Stimulated activated effector memory CD8-positive, alpha-beta T cell treated with anti-CD3 and anti-CD28 coated beads, Interleukin-12 subunit alpha, Interleukin-12 subunit beta, amount 100 ng/mL, for 72 hours (primary cell): ENCODE results near the gene PDE11A.
A peak's percentile ranks its signal among the peaks of the same experiment; 100 is the strongest.

Source experiments
- ATAC-seq: fragments of 150-1000 bp; cut with Tn5 transposase; 2 replicates; pipeline ENCODE4 v1.10.0; 2021
- DNase-seq, 2 donors: peaks; one replicate each; pipeline ENCODE4 v3.0.0; 2021 to 2022; ENCODE audit warnings: low spot score in 2 of 2
- H3K27ac Mint-ChIP-seq: one replicate; pipeline ENCODE4 v1.8.0; 2022; ENCODE audit warnings: mild to moderate bottlenecking, mixed read lengths
- H3K36me3 Mint-ChIP-seq: one replicate; pipeline ENCODE4 v1.8.0; 2022; ENCODE audit warnings: mild to moderate bottlenecking, mixed read lengths
- H3K4me1 Mint-ChIP-seq: one replicate; pipeline ENCODE4 v1.8.0; 2022; ENCODE audit warnings: mixed read lengths
- H3K4me3 Mint-ChIP-seq: one replicate; pipeline ENCODE4 v1.8.0; 2022; ENCODE audit warnings: mild to moderate bottlenecking, mixed read lengths
- H3K9me3 Mint-ChIP-seq: one replicate; pipeline ENCODE4 v1.8.0; 2022; ENCODE audit warnings: mixed read lengths

The PDE11A gene

DNA sequence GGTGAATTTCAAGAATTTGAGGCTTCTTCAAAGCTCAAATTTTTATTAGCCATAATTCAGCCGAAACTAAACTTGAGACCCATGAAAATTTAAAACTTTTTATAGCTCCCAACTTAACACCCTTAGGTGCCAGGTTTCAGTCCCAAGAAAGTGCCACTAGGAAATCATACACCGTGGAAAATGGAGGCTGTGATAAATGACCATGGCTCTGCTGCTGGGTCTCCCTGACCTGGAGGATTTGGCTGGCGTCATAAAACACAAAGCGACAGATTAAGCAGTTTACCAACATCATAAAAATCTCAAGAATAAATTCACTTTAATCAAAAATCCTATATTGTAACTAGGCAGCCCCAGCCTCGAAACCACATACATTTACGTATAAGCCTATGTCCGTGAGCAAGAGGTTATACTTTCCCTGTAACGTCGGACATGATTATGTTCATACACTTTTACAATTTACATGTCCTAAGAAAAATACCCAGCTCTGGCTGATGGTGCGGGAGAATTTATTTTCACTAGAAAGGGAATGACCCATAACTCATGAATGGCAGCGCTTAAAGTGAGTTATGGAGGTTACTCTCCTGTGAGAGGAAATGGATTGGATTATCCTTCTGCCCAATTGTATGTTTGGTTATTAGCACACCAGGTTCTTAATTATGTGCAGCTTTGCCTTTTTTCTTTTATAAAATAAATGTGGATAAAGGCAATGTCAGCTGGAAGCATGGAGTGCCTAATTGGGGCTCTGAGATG is 350.6 kb downstream of the PDE11A start:
- Mint-ChIP-seq H3K4me3 (no peak overlapping the region), H3K4me1 (no peaks in the 10 kb centered on the region), H3K9me3 (no peaks in the 10 kb centered on the region), H3K27ac (no peak overlapping the region), H3K36me3 (no peaks in the 10 kb centered on the region)
- DNase-seq = no peak
- ATAC-seq = no peak

DNA sequence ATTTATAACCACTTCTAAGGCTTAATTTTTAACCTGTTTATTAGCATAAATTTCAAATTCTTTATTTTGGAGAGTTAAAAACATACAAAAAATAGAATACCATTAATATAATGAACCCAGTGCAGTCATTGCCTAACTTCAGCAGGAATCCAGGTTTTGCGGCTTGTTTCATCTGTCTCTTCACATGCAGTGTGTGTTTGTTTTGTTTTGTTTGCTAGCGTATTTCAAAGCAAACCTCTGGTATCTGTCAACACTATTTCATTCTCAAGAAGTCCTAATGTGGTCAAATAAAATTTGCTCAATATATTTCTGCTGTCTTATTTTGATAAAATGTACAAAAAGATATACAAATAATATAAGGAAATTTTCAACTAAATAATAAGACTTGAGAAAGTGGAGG is 351.5 kb downstream of the PDE11A start:
- H3K9me3 Mint-ChIP-seq = no peaks in the 10 kb centered on the region
- ATAC-seq = no peak

DNA sequence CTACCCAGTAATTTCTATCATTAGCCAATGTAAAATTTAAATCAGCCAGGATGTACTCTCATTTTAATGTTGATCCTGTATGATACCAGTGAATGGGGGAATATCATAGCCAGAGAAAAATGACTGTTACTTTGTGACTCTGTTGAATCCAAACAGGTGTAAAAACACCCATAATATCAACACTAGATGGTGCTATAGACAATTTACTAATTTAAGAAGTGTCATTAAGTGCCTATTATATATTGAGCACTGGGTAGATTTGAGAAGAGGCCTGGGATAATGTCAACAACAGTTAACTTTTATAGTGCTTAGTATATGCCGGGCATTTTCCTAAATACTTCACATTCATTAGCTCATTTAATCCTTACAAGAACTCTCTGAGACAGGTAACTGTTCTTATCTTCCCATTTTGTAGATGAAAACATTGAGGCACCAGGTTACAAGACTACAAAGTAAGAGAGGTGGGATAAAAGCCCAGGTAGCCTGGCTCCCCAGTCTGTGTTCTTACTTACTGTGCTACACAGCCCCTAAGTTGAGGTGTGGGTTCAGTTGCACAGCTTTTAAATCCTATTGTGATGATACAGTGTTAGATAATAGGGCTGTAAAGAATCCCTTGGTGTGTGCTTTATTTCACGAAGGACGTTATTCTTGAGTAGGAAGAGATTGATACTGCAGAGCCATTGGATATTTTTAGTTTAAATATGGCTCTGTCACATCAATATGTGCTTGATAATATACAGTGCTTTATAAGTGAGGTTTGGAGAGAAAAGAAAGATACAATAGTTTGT is 354.6 kb downstream of the PDE11A start:
- no peaks in the 10 kb centered on the region for H3K36me3 Mint-ChIP-seq
- ATAC-seq = no peak
- H3K4me3 Mint-ChIP-seq = no peak overlapping the region
- H3K4me1 Mint-ChIP-seq = no peaks in the 10 kb centered on the region
- DNase-seq = no peak
- H3K27ac Mint-ChIP-seq = no peak overlapping the region
- no peaks in the 10 kb centered on the region for H3K9me3 Mint-ChIP-seq

More for the DNA sequence above, 351.5 kb downstream of the PDE11A start:
- Mint-ChIP-seq H3K36me3 (no peaks in the 10 kb centered on the region), H3K4me3 (no peak overlapping the region), H3K4me1 (no peaks in the 10 kb centered on the region), H3K27ac (no peak overlapping the region)
- no peak for DNase-seq

DNA sequence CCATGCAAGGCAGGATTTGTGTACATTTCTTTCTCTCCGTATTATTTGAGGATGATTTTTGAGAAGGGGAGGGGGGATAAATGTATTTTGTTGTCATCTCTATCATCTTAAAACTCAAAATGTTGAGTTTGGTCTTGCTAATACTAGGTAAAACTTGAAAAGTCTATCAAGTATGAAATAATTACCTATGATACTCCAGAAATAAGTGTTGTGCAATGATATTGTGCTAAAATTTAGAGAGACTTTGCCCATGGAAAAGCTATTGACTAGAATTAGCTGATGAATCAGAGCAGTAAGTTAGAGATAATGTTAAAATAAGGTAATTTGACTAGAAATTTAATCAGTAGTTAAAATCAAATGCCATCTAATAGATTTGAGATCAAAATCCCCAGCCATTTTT is 356.1 kb downstream of the PDE11A start:
- Mint-ChIP-seq H3K4me1 (no peaks in the 10 kb centered on the region), H3K9me3 (no peaks in the 10 kb centered on the region), H3K4me3 (no peak overlapping the region), H3K36me3 (no peaks in the 10 kb centered on the region), H3K27ac (no peak overlapping the region)
- DNase-seq (no peak), ATAC-seq (no peak)

DNA sequence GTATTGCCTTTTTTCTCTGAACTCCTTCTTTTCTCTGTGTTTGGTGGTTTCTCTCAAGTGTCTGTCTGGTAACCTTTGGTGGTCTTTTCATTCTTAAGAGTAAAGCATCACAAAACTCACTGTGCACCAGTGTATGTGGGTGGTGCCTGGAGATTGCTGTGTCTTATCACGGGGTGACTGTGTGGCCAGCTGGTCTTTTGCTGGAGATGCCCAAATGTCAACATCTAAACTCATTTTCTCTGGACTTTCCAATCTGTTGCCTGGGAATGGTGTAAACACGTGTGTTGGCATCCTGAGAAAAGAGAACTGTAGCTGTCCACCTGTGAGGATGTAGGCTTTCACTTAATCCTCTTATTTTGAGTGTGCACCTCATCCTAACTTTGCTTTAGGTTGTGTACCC is 356.8 kb downstream of the PDE11A start:
- no peak overlapping the region for H3K4me3 Mint-ChIP-seq
- DNase-seq = no peak
- H3K27ac Mint-ChIP-seq = no peak overlapping the region
- H3K36me3 Mint-ChIP-seq = no peaks in the 10 kb centered on the region
- ATAC-seq = no peak
- no peaks in the 10 kb centered on the region for H3K9me3 Mint-ChIP-seq
- H3K4me1 Mint-ChIP-seq = no peaks in the 10 kb centered on the region

DNA sequence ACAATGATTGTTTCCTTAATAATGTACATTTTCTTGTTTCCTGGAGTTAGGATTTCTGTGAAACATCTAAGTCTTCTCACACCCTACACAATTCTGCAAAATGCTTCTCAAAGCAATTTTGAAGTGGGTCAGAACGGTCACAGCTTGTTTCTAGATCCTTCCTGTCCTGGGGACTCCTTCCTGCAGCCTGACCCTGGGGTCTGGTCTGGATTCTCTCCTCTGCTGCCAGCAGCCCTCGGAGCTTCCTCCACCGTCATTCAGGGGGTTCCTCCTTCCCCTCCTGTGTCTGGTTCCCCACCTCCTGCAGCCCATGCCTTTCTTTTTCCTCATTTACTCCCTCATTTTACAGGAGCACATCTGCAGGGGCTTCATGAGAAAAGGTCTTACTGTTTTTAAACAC is 357.9 kb downstream of the PDE11A start:
- DNase-seq (no peak), ATAC-seq (no peak)
- Mint-ChIP-seq H3K4me3 (no peak overlapping the region), H3K27ac (no peak overlapping the region), H3K4me1 (no peaks in the 10 kb centered on the region), H3K36me3 (no peaks in the 10 kb centered on the region), H3K9me3 (no peaks in the 10 kb centered on the region)

DNA sequence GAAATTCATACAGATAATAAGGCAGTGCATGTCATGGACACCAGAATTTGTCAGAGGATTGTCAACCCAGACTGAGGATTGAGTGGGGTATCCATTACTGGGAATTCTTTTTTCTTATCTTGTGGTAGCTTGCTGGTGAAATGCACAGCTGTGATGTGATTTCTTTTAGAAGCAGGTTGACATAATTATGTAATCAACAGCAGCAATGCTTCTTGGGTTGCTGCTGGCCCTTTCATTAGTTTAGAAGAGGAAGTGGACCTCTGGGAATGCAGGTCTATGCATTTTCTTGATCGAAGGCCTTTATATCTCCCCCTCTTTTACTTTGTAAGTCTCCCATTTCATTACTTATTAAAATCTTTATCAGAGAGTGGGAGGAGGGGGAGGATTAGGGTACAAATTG is 360.1 kb downstream of the PDE11A start:
- DNase-seq = no peak
- H3K27ac Mint-ChIP-seq = no peak overlapping the region
- no peaks in the 10 kb centered on the region for H3K4me1 Mint-ChIP-seq
- no peak overlapping the region for H3K4me3 Mint-ChIP-seq
- H3K9me3 Mint-ChIP-seq = no peaks in the 10 kb centered on the region
- ATAC-seq = no peak
- no peaks in the 10 kb centered on the region for H3K36me3 Mint-ChIP-seq

DNA sequence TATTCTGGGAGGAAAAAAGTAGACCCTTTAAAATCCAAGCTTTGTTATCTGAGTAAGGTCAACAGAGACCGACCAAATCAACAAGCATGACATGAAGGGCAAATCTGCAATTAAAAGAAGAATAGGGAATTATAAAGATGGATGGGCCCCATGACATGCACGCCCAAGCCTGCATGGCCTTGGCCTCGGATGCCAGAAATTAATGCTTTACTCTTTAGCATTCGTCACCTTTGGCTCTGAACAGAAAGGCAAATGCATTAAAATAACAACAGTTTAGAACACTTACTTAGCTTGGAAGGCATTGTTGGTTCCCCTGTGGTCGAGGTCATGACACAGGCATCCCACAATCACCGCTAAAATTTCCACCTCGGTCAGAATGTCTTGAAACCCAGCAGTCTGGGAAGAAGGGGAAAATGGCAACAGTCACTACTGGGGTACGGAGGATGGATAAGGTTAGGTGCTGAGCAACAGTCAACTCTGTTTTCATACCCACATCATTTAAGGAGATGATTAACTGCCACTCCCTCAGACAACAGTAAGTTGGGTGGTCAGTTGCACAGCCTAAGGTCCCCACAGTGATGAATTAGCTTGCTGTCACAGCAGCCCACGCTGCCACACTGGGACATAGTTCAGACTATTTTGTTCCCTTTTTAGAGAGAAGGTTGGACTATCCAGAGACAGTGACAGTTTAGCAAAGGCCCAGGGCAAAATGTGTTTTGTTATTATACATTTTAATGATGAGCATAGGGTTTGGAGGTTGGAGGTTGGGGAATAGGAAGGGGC is 360.9 kb downstream of the PDE11A start:
- H3K36me3 Mint-ChIP-seq = no peaks in the 10 kb centered on the region
- DNase-seq (no peak), ATAC-seq (peak; percentile 31)
- no peak overlapping the region for H3K27ac Mint-ChIP-seq
- H3K9me3 Mint-ChIP-seq = no peaks in the 10 kb centered on the region
- H3K4me1 Mint-ChIP-seq = no peaks in the 10 kb centered on the region
- no peak overlapping the region for H3K4me3 Mint-ChIP-seq

DNA sequence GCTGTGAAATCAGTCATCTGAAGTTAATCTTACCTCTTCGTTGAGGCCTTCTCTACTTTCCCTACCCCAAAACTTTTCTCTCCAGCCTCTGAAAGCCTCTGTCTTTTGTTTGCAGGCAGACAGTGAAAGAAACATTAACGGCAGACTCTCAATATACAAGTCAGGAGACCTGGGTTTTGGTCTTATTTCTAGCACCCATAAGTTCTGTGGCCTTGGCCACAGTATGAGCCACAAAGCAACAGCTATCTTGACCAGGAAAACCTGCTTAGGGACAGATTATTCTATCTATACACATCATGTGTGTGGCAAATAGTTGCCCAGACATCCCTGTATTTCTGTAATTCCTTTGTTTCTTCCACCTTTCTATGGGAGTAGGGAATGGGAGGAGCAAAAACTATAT is 361.7 kb downstream of the PDE11A start:
- no peaks in the 10 kb centered on the region for H3K36me3 Mint-ChIP-seq
- no peak for DNase-seq
- no peak for ATAC-seq
- H3K4me3 Mint-ChIP-seq = no peak overlapping the region
- no peaks in the 10 kb centered on the region for H3K4me1 Mint-ChIP-seq
- H3K27ac Mint-ChIP-seq = no peak overlapping the region
- H3K9me3 Mint-ChIP-seq = no peaks in the 10 kb centered on the region

DNA sequence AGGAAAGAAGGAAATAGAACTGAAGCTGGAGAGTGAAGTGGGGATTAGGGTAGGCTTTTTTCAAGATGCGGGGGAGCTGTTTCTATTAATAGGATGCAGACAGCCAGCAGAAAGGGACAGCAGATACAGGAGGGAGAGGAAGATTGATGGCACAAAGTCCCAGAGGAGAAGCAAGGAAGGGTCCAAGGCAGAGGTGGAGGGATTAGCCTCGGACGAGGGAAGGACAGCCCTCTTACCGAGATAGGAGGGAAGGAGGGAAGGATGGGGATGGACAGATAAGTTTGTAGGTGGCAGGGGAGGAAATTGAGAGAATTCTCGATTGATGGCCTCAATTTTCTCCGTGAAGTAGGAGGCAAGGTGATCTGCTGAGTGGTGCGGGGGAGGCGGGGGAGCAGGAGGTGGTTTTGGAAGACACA is 362.6 kb downstream of the PDE11A start:
- DNase-seq = no peak
- Mint-ChIP-seq H3K36me3 (no peaks in the 10 kb centered on the region), H3K9me3 (no peaks in the 10 kb centered on the region), H3K4me3 (no peak overlapping the region), H3K4me1 (no peaks in the 10 kb centered on the region), H3K27ac (no peak overlapping the region)
- ATAC-seq = no peak

DNA sequence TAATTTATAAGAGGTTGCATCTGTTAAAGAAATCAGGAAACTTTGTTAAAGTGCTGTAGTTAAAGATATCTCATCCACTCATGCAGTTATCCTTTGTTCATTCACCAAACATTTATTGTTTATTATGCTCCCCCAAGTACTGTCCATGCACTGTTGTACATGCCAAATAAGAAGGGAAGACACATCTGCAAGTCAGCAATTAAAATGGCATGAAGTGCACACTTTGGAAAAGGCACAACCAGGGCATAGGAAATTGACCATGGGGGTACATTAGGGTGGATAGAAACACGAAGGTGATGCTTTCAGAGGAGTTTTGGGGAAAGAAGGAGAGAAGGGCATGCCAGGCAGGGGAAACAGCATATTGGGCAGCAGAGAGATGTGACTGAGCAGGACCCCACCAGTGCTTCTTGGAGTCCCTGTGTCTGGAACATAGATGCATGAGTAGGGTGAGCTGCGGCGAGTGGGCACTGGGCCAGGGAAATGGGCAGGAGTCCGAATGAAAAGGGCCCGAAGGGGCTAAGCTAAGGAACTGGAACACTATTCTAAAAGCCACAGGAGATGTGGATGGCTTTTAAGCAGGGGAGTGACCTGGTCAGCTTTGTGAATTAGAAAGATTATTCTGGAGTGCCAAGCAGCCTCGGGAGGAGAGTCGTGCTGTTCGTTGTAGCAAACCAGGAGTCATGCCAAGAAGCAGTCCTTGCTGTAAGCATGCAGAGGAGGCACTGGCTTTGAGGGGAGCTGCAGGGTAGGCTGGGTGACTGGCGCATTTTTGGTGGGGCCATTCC is 363.7 kb downstream of the PDE11A start:
- Mint-ChIP-seq H3K27ac (no peak overlapping the region), H3K4me3 (no peak overlapping the region), H3K4me1 (no peaks in the 10 kb centered on the region), H3K9me3 (no peaks in the 10 kb centered on the region), H3K36me3 (no peaks in the 10 kb centered on the region)
- DNase-seq (no peak), ATAC-seq (no peak)

DNA sequence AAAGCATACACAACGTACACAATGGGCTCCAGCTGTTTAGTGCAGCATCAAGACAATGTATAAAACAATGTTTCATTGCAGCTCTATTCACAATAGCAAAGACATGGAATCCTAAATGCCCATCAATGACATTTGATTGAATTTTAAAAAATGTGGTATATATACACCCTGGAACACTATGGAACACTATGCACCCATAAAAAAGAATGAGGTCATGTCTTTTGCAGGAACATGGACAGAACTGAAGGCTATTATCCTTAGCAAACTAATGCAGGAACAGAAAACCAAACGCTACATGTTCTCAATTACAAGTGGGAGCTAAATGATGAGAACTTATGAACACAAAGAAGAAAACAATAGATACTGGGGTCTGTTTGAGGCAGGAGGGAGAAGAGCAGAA is 364.5 kb downstream of the PDE11A start:
- no peak for ATAC-seq

DNA sequence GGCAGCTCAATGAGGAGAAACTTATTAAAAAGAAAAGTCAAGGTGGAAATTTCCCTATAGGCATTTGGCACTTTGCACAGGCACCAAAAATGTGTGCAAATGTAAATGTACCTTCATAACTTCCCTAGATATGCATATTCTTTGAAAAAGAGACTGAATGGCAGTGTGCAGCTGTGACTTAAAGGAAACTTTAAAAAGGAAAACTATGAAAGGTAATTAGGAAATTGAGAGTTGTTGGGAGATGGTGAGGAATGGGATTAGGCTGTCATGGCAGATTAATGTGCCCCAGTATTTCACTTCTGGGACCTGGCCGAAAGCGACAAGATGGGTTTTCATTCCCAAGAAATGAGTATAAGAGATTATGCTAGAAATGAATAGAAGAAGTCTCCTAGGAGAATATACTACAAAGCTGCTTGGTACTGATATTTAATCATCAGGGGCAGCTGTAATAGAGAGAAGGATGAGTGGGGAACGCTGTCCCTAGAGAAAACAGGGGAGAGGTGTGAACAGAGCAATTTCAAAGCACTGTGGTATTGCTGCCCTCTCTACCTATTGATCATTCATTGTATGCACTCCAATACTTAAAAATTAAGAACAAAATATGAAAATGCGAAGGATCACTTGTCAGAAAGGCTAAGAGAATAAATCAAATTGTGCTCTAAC is 366.9 kb downstream of the PDE11A start:
- ATAC-seq = no peak
- Mint-ChIP-seq H3K36me3 (no peaks in the 10 kb centered on the region), H3K4me1 (no peaks in the 10 kb centered on the region), H3K27ac (no peak overlapping the region), H3K9me3 (no peaks in the 10 kb centered on the region), H3K4me3 (no peak overlapping the region)
- DNase-seq = no peak

More for the DNA sequence above, 364.5 kb downstream of the PDE11A start:
- Mint-ChIP-seq H3K36me3 (no peaks in the 10 kb centered on the region), H3K27ac (no peak overlapping the region), H3K4me3 (no peak overlapping the region), H3K9me3 (no peaks in the 10 kb centered on the region), H3K4me1 (no peaks in the 10 kb centered on the region)
- no peak for DNase-seq

DNA sequence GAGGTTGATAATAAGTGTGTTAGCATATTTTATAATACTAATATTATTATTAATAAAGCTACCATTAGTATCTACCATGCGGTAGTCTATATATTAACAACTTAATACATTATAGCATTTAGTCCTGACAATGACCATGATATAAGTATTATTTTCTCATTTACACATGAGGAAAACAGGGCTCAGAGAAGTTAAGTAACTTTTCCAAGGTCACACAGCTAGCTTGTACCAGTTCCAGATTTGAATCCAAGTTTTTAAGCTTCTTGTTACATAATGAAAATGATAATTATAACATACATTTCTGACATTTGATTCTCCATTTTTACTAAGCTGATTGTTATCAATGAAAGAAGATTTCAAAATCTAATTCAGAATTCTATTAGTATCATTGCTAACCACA is 369.4 kb downstream of the PDE11A start:
- Mint-ChIP-seq H3K4me1 (no peaks in the 10 kb centered on the region), H3K27ac (no peak overlapping the region), H3K36me3 (no peaks in the 10 kb centered on the region), H3K9me3 (no peaks in the 10 kb centered on the region), H3K4me3 (no peak overlapping the region)
- DNase-seq = no peak
- ATAC-seq = no peak

DNA sequence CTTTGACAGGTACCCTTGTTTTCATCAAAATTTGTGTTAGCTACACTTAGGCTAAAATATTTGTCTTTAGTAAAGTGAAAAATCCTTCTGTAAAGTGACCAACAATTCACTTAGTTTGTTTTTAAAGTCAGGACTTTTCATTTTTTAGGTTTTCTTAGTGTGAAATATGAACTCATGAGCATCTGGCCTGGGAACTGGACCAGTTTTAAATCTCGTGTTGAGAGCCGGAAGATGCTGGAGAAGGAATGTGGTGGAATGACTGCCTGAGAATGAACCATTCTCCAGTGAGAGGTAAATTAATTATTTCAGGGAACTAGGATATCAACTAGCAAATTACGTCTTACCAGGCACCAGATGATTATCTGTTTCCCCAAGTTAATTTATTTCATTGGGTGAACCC is 374.3 kb downstream of the PDE11A start:
- Mint-ChIP-seq H3K9me3 (no peaks in the 10 kb centered on the region), H3K4me1 (no peaks in the 10 kb centered on the region), H3K4me3 (no peak overlapping the region), H3K36me3 (no peaks in the 10 kb centered on the region), H3K27ac (no peak overlapping the region)
- ATAC-seq (no peak), DNase-seq (no peak)
